HL-60 (cell line): ENCODE measurements around the gene COBL.

Source experiments
- GABPA ChIP-seq: IDR thresholded peaks from 2 replicates; pipeline ENCODE4 v1.6.1; 2012; ENCODE audit warnings: low read depth
- POLR2AphosphoS5 ChIP-seq: IDR thresholded peaks from 2 replicates; pipeline ENCODE4 v1.6.1; 2012; ENCODE audit warnings: low read depth
- SPI1 ChIP-seq: IDR thresholded peaks from 2 replicates; pipeline ENCODE4 v1.6.1; 2012; ENCODE audit warnings: low read depth, mild to moderate bottlenecking, borderline replicate concordance
- TF ChIP-seq, protein P1 (sequence below): IDR thresholded peaks from one replicate; pipeline ENCODE4 v1.5.1; 2011; ENCODE audit warnings: low read length, control low read depth, inconsistent platforms; ENCODE audit not compliant: insufficient read depth
- TF ChIP-seq, protein P2 (sequence below): IDR thresholded peaks from 2 replicates; pipeline ENCODE4 v1.6.1; 2012; ENCODE audit warnings: low read depth; ENCODE audit not compliant: insufficient replicate concordance

DNA sequence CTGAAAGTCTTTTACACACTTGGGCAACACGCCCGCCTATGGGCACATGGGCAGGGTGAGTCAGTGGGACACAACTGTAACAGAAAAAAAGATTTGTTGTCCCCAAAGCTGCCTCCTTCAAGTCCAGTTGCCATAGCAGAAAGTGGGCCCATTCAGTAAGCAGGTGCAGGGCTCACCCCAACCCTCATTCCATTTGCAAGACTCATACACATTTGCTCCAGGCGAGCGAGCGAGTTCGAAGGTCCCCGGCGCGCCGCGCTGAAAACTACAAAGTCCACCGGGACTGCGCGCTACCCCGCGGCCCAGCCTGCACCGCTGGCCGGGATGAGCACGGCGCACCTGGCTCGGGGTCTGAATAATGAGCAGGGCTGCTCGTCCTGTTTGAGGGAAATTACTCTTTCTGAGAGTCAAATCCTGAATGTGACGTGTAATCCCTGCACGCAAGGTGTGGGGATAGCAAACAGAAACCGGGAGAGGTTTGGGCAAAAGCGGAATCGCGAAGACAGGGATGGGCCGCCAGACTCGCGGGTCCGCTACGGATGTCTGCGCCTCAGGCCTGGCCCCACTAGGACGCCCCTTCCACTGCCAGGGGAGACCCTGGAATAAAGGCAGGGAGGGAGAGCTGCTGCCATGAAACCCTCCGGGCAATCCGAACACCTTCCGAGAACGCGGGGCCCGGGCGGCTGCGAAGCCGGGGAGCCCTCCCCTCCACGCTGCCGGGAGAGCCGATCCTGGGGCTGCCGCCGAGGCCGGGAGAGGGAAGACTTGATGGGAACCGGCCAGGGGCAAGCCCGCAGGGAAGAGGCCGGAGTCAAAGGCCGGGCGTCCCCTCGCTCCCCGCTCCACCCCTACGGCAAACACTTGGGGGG, 982 bp downstream of the COBL start:
- TF ChIP-seq, protein P1, sequence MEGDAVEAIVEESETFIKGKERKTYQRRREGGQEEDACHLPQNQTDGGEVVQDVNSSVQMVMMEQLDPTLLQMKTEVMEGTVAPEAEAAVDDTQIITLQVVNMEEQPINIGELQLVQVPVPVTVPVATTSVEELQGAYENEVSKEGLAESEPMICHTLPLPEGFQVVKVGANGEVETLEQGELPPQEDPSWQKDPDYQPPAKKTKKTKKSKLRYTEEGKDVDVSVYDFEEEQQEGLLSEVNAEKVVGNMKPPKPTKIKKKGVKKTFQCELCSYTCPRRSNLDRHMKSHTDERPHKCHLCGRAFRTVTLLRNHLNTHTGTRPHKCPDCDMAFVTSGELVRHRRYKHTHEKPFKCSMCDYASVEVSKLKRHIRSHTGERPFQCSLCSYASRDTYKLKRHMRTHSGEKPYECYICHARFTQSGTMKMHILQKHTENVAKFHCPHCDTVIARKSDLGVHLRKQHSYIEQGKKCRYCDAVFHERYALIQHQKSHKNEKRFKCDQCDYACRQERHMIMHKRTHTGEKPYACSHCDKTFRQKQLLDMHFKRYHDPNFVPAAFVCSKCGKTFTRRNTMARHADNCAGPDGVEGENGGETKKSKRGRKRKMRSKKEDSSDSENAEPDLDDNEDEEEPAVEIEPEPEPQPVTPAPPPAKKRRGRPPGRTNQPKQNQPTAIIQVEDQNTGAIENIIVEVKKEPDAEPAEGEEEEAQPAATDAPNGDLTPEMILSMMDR, result no peak
- no peak for TF ChIP-seq SPI1
- TF ChIP-seq POLR2AphosphoS5, result no peak
- no peak for TF ChIP-seq GABPA
- TF ChIP-seq, protein P2, sequence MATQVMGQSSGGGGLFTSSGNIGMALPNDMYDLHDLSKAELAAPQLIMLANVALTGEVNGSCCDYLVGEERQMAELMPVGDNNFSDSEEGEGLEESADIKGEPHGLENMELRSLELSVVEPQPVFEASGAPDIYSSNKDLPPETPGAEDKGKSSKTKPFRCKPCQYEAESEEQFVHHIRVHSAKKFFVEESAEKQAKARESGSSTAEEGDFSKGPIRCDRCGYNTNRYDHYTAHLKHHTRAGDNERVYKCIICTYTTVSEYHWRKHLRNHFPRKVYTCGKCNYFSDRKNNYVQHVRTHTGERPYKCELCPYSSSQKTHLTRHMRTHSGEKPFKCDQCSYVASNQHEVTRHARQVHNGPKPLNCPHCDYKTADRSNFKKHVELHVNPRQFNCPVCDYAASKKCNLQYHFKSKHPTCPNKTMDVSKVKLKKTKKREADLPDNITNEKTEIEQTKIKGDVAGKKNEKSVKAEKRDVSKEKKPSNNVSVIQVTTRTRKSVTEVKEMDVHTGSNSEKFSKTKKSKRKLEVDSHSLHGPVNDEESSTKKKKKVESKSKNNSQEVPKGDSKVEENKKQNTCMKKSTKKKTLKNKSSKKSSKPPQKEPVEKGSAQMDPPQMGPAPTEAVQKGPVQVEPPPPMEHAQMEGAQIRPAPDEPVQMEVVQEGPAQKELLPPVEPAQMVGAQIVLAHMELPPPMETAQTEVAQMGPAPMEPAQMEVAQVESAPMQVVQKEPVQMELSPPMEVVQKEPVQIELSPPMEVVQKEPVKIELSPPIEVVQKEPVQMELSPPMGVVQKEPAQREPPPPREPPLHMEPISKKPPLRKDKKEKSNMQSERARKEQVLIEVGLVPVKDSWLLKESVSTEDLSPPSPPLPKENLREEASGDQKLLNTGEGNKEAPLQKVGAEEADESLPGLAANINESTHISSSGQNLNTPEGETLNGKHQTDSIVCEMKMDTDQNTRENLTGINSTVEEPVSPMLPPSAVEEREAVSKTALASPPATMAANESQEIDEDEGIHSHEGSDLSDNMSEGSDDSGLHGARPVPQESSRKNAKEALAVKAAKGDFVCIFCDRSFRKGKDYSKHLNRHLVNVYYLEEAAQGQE, result no peak
